Osteoblast (primary cell): ENCODE measurements around the gene OAF. TPM values are rescaled to one million over a fixed set of nuclear protein-coding genes. Genes with fewer than 3 reads are reported as not detected.

Source experiments
- DNase-seq: peaks from one replicate; pipeline ENCODE4 v3.0.0; 2011; ENCODE audit warnings: low spot score, mixed read lengths; ENCODE audit not compliant: insufficient read length; ENCODE audit errors: missing footprints
- H2AFZ ChIP-seq: 2 replicates; pipeline ENCODE4 v1.6.0; 2011; ENCODE audit warnings: mild to moderate bottlenecking, low read length
- H3K27ac ChIP-seq: 2 replicates; pipeline ENCODE4 v1.5.1; 2011; ENCODE audit warnings: mild to moderate bottlenecking, low read depth, low read length, moderate library complexity
- H3K27me3 ChIP-seq: 2 replicates; pipeline ENCODE4 v1.6.0; 2012; ENCODE audit warnings: mild to moderate bottlenecking, control low read depth, inconsistent platforms, low read length, moderate library complexity; ENCODE audit not compliant: insufficient read depth
- H3K36me3 ChIP-seq: 2 replicates; pipeline ENCODE4 v1.5.1; 2011; ENCODE audit warnings: mild to moderate bottlenecking, low read length, control low read depth, moderate library complexity; ENCODE audit not compliant: insufficient read depth
- H3K4me1 ChIP-seq: 2 replicates; pipeline ENCODE4 v1.5.1; 2011; ENCODE audit warnings: mild to moderate bottlenecking, low read length, control low read depth, moderate library complexity; ENCODE audit not compliant: insufficient read depth
- H3K4me2 ChIP-seq: 2 replicates; pipeline ENCODE4 v1.6.0; 2011; ENCODE audit warnings: mild to moderate bottlenecking, low read length; ENCODE audit not compliant: insufficient read depth
- H3K4me3 ChIP-seq: fragments of 200-600 bp; sonication (generic); 3 replicates; pipeline ENCODE4 v1.5.1; 2012; ENCODE audit warnings: mild to moderate bottlenecking, low read length, inconsistent platforms; ENCODE audit not compliant: insufficient read depth
- H3K79me2 ChIP-seq: 2 replicates; pipeline ENCODE4 v1.6.0; 2012; ENCODE audit warnings: mild to moderate bottlenecking, low read length, control low read depth, inconsistent platforms; ENCODE audit not compliant: insufficient read depth
- H3K9me3 ChIP-seq: 2 replicates; pipeline ENCODE4 v1.5.1; 2011; ENCODE audit warnings: low read depth, low read length, control low read depth
- H4K20me1 ChIP-seq: 2 replicates; pipeline ENCODE4 v1.6.0; 2012; ENCODE audit warnings: mild to moderate bottlenecking, low read length, control low read depth; ENCODE audit not compliant: insufficient read depth
- CTCF ChIP-seq: IDR thresholded peaks from 2 replicates; pipeline ENCODE4 v1.5.1; 2011; ENCODE audit warnings: mild to moderate bottlenecking, low read depth, low read length, moderate library complexity; ENCODE audit errors: extremely low read depth
- total RNA-seq: library from RNA; depleted of rRNA; stranded (reverse); fragments of >200 nt; gene quantifications from 2 replicates; pipeline ENCODE4 v1.2.3, GENCODE V29; 2012

Gene OAF
- total RNA-seq, 1 donor: 7.2 TPM

DNA sequence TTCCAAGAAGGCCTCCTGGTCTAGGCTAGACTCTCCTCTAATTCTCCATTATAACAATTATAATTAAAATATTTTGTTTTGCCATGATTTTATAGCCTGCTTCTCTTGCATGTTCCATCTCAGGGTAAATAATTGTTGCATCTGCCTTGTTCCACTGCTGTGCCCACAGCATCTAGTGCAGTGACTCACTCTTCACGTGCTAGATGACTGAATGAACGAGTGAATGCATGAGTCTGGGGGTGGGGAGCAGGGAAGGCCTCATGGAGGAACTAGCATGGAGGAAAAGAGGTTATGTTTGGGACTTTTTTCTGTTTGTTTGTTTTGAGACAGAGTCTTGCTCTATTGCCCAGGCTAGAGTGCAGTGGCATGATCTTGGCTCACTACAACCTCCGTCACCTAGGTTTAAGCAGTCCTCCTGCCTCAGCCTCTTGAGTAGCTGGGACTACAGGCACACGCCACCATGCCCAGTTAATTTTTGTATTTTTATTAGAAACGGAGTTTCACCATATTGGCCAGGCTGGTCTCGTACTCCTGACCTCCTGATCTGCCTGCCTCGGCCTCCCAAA is 5.2 kb upstream of the OAF start:
- Histone ChIP-seq H3K4me1 (peaks cover 23% of the 10 kb centered on the region), H3K36me3 (no peaks in the 10 kb centered on the region), H3K27ac (no peak overlapping the region), H3K27me3 (peaks cover 3% of the 10 kb centered on the region), H3K9me3 (no peaks in the 10 kb centered on the region), H3K4me3 (no peak overlapping the region), H2AFZ (no peak overlapping the region), H3K79me2 (no peaks in the 10 kb centered on the region), H4K20me1 (no peaks in the 10 kb centered on the region), H3K4me2 (no peak overlapping the region)
- TF ChIP-seq CTCF: no peak
- peak; percentile 95 for DNase-seq

DNA sequence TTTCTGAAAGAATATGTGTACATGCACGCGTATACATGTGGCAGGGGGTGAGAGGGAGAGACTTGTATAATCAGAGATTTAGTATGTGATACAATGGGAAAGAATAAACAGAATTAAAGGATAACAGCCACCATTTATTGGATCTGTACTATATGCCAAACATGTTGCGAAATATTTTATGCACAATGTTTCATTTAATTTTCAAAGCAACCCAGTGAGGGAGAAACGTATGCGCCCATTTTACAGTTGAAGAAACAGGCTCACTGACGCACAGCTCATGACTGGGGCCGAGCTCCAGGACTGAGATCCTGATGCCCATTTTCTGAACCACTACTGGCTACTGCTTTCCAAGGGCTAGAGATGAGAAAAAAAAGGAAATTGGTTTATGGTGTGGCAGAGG is 3.3 kb upstream of the OAF start:
- Histone ChIP-seq H3K4me1 (peaks cover 31% of the 10 kb centered on the region), H3K9me3 (no peaks in the 10 kb centered on the region), H3K27me3 (no peaks in the 10 kb centered on the region), H3K36me3 (no peaks in the 10 kb centered on the region), H3K27ac (no peak overlapping the region), H2AFZ (no peak overlapping the region), H3K79me2 (peaks cover 10% of the 10 kb centered on the region), H4K20me1 (peaks cover 4% of the 10 kb centered on the region), H3K4me3 (no peak overlapping the region), H3K4me2 (no peak overlapping the region)
- TF ChIP-seq CTCF: no peak
- no peak for DNase-seq

DNA sequence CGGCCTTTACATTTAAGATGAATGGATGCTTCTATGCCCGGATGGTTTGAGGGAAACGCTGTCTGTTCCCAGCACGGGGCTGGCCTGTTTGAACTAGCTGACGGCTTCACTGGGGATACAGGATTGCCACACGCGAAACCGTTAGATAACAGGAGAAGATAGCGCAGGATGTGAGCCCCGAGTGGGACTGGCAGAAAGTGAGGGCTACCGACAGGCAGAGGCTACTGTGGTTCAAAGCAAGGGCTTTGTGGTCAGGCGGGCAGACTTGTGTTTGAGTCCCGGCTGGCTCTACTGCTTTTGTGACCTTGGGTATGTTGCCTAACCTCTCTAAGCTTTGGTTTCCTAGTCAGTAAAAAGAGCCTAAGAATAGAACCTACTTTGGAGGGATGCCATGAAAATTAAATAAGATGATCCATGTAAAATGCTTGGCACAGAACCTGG is 2.8 kb upstream of the OAF start:
- no peaks in the 10 kb centered on the region for H3K27me3 ChIP-seq
- no peaks in the 10 kb centered on the region for H3K36me3 ChIP-seq
- peaks cover 33% of the 10 kb centered on the region for H3K4me1 ChIP-seq
- peaks cover 14% of the 10 kb centered on the region for H3K79me2 ChIP-seq
- peaks cover 8% of the 10 kb centered on the region for H4K20me1 ChIP-seq
- DNase-seq: peak; percentile 91
- H3K4me3 ChIP-seq: no peak overlapping the region
- TF ChIP-seq CTCF: no peak
- H3K4me2 ChIP-seq: no peak overlapping the region
- H2AFZ ChIP-seq: peak overlapping the region; percentile 8
- H3K27ac ChIP-seq: no peak overlapping the region
- no peaks in the 10 kb centered on the region for H3K9me3 ChIP-seq

DNA sequence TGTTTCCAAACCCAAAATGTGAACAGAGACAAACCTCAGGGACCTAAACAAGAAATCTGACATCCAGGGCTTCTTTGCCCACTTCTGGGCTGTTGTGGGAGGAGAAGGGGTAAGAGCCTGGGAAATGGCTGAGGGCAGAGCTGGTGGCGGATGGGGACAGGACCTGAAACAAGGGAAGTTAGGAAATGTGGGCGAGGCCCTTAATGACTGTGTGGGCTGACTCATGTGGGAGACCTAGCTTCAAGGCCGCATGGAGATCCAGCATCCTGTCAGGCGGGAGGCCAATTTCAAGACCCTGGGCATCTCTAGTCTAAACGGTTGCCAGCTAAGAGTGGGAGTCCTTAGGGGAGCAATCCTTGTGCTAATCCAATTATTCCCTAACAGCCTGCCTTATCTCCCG is 2.1 kb upstream of the OAF start:
- no peak overlapping the region for H3K4me3 ChIP-seq
- H3K4me2 ChIP-seq: no peak overlapping the region
- peaks cover 18% of the 10 kb centered on the region for H3K79me2 ChIP-seq
- peaks cover 33% of the 10 kb centered on the region for H3K4me1 ChIP-seq
- H3K27me3 ChIP-seq: no peaks in the 10 kb centered on the region
- no peak overlapping the region for H2AFZ ChIP-seq
- no peak for TF ChIP-seq CTCF
- peaks cover 9% of the 10 kb centered on the region for H4K20me1 ChIP-seq
- DNase-seq: no peak
- H3K9me3 ChIP-seq: no peaks in the 10 kb centered on the region
- H3K36me3 ChIP-seq: no peaks in the 10 kb centered on the region
- no peak overlapping the region for H3K27ac ChIP-seq
